Fibroblast of villous mesenchyme (primary cell): ENCODE measurements around the gene MLLT6. TPM values are rescaled to one million over a fixed set of nuclear protein-coding genes. Genes with fewer than 3 reads are reported as not detected.
"Not testable (repeated sequence)": the region's sequence is repeated elsewhere in the genome, so short reads cannot be mapped to it uniquely, and the experiment has no call there.

ENCODE experiments used
- DNase-seq: peaks from one replicate; pipeline ENCODE4 v3.0.0-alpha.2; 2010; ENCODE audit warnings: low read depth
- H3K4me3 ChIP-seq: 2 replicates; pipeline ENCODE4 v1.5.1; 2011; ENCODE audit warnings: low read depth, mild to moderate bottlenecking, low read length
- total RNA-seq: library from RNA; depleted of rRNA; stranded (reverse); fragments of >200 nt; gene quantifications from 2 replicates; pipeline ENCODE4 v1.2.3, GENCODE V29; 2012
- TF ChIP-seq, protein P1 (sequence below): IDR thresholded peaks from 2 replicates; pipeline ENCODE4 v1.5.1; 2012; ENCODE audit warnings: low read depth, mild to moderate bottlenecking, low read length; ENCODE audit not compliant: insufficient read depth

MLLT6 gene
- total RNA-seq, 1 donor = 25.5 TPM

DNA sequence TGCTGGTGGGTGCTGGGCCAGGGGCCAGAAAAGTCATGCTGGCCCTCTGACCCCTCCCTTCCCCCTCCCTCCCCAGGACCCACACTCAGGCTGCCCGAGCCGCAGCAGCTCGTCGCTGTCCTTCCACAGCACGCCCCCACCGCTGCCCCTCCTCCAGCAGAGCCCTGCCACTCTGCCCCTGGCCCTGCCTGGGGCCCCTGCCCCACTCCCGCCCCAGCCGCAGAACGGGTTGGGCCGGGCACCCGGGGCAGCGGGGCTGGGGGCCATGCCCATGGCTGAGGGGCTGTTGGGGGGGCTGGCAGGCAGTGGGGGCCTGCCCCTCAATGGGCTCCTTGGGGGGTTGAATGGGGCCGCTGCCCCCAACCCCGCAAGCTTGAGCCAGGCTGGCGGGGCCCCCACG, 16.7 kb downstream of the MLLT6 start:
- DNase-seq = no peak
- TF ChIP-seq, protein P1, sequence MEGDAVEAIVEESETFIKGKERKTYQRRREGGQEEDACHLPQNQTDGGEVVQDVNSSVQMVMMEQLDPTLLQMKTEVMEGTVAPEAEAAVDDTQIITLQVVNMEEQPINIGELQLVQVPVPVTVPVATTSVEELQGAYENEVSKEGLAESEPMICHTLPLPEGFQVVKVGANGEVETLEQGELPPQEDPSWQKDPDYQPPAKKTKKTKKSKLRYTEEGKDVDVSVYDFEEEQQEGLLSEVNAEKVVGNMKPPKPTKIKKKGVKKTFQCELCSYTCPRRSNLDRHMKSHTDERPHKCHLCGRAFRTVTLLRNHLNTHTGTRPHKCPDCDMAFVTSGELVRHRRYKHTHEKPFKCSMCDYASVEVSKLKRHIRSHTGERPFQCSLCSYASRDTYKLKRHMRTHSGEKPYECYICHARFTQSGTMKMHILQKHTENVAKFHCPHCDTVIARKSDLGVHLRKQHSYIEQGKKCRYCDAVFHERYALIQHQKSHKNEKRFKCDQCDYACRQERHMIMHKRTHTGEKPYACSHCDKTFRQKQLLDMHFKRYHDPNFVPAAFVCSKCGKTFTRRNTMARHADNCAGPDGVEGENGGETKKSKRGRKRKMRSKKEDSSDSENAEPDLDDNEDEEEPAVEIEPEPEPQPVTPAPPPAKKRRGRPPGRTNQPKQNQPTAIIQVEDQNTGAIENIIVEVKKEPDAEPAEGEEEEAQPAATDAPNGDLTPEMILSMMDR = no peak
- no peak overlapping the region for H3K4me3 ChIP-seq

DNA sequence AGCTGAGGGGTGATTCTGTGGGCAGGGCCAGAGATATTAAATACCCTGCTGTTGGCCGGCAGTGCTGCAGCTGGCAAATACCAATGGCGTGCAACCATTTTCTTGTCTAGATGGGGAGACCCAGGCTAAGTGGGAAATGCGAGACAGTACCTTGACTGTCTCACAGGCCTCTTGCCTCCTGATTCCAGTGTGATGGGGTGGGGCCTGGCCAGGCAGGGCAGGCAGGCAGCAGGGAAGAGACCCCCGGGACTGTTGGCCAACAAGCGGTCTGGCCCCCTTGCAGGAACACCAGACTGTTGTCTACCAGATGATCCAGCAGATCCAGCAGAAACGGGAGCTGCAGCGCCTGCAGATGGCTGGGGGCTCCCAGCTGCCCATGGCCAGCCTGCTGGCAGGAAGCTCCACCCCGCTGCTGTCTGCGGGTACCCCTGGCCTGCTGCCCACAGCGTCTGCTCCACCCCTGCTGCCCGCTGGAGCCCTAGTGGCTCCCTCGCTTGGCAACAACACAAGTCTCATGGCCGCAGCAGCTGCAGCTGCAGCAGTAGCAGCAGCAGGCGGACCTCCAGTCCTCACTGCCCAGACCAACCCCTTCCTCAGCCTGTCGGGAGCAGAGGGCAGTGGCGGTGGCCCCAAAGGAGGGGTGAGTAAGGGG, 19.4 kb downstream of the MLLT6 start:
- no peak overlapping the region for H3K4me3 ChIP-seq
- TF ChIP-seq, protein P1 = no peak
- no peak for DNase-seq

DNA sequence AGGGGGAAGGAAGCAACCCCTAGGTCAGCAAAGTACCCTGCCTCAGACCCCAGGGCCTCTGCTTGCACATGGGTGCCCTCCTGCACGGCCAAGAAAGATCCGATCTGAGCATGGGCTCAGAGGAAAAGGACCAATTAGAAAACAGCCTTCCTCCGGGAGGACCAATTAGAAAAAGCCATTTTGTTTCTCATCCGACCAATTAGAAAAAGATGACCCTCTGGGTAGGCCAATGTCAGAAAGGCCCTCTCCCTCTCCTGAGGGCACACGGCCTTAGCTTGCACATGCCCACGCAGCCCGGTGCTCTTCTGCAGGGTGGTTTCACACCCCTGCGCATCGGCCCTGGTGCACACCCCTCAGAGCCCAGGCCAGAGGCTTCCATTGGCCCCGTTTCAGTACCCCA, 20.0 kb downstream of the MLLT6 start:
- no peak for DNase-seq
- H3K4me3 ChIP-seq = no peak overlapping the region
- TF ChIP-seq, protein P1 = no peak

DNA sequence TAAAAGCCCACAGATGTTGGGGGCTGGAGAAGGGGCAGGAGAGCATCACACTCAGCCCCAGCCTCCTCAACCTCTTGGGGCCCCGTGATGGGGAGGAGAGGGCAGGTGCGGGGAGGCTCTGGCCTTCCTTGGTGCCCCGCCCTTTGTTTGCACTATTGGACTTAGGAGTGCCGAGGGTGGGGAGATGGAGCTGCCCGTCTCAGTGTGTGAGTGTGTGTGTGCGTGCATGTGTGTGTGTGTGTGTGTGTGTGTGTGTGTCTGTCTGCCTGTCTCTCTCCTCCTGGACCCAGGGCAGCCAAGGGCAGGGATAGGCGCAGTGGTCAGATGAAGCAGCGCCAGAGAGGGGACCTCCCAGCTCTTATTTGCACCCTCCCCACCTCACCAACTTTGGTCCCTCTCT, 21.1 kb downstream of the MLLT6 start:
- not testable (repeated sequence) for H3K4me3 ChIP-seq, DNase-seq

DNA sequence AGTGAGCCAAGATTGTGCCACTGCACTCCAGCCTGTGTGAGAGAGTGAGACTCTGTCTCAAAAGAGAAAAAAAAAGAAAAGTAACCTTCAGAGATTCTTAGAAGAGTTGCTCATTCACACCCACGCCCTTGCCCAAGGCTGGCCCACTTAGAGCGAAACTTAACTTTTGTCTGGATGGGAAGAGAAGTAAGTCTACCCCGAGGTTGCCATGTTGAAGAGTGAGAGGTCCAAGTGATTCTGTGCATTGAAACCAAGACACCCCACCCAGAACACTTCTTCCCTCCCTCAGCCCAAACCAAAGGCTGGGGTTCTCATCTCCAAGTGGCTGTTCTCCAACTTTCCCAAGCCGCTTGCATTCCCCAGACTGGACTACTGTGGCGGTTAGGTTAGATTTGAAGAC, 22.7 kb downstream of the MLLT6 start:
- DNase-seq = no peak
- H3K4me3 ChIP-seq = no peak overlapping the region
- TF ChIP-seq, protein P1 = no peak

DNA sequence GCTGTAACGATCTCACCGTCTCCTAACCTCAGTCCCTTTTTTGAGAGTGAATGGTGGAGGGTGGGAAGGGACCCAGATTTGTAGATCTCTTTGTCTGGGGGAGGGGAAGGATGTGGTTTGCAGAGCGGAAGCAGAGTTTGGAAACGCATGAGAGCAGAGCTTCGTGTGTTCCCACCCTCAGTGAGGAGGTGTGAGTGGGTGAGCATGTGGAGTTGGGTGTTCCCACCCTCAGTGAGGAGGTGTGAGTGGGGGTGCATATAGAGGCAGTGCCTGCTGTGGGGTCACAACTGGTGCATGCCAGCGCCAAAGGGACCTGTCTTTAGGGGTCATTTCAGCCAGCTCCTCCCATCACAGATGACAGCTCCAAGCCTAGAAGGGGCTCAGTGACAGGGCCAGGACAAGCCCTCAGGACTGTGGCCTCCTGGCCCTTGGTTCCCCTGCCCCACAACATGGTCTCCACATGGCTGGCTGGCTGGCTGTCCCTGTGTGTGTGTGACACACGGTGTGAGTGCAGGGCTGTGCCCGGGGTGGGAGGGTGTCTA, 23.3 kb downstream of the MLLT6 start:
- DNase-seq = no peak
- H3K4me3 ChIP-seq = no peak overlapping the region
- TF ChIP-seq, protein P1 = no peak

DNA sequence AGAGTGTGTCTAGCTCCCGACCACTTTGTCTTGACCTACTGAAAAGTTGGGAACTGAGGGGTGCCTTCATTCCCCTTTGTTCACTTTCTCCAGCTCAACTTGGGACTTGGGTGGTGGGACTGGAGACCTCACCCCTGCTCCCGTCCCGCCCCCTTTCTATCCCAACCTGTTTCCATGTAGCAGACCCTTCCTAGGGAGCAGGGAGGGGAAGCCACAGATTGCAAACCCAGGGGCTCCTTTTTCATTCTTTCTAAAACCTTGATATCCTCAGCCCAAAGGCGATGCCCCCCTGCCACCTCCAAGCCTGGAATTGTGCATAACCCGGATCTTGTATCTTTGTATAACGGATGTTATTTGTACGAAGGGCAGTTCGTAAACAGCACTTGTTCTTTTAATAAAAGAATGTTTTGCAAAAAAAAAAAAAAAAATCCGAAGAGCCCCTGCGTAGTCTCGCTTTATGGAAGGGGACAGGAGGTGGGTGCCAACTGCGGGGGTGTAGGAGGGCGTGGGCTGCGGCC, 24.4 kb downstream of the MLLT6 start:
- DNase-seq = no peak
- H3K4me3 ChIP-seq = peak overlapping the region; percentile 52
- TF ChIP-seq, protein P1 = no peak
